Stimulated activated CD4-positive, alpha-beta T cell treated with anti-CD3 and anti-CD28 coated beads, Interleukin-4, amount 100 ng/mL, for 4 hours (primary cell): Measurements from ENCODE around the gene TMEM250.
A peak's percentile ranks its signal among the peaks of the same experiment; 100 is the strongest.

Experiments used
- DNase-seq, 2 experiments: peaks; one replicate each; pipeline ENCODE4 v3.0.0-alpha.2; 2020

TMEM250 gene

GRCh38 chr9:136093995-136094881 lies 24.4 kb downstream of the TMEM250 start:
- DNase-seq: peak; percentile 63

- DNase-seq: no peak
Observed at GRCh38 chr9:136093346-136093986, 25.2 kb downstream of the TMEM250 start.

- no peak for DNase-seq
Observed at GRCh38 chr9:136092741-136093140, 25.9 kb downstream of the TMEM250 start.

- DNase-seq: no peak
Observed at GRCh38 chr9:136092353-136092650, 26.4 kb downstream of the TMEM250 start.

GRCh38 chr9:136091582-136092352 lies 26.9 kb downstream of the TMEM250 start:
- no peak for DNase-seq

GRCh38 chr9:136090768-136091581 lies 27.7 kb downstream of the TMEM250 start:
- no peak for DNase-seq

GRCh38 chr9:136090056-136090735 lies 28.5 kb downstream of the TMEM250 start:
- DNase-seq: no peak

- DNase-seq: no peak
Observed at GRCh38 chr9:136089697-136090045, 29.0 kb downstream of the TMEM250 start.

- no peak for DNase-seq
Observed at GRCh38 chr9:136088939-136089696, 29.6 kb downstream of the TMEM250 start.

- no peak for DNase-seq
Observed at GRCh38 chr9:136088481-136088938, 30.2 kb downstream of the TMEM250 start.

- DNase-seq: no peak
Observed at GRCh38 chr9:136087741-136088480, 30.8 kb downstream of the TMEM250 start.

GRCh38 chr9:136086951-136087740 lies 31.5 kb downstream of the TMEM250 start:
- no peak for DNase-seq

- no peak for DNase-seq
Observed at GRCh38 chr9:136086213-136086881, 32.3 kb downstream of the TMEM250 start.

- no peak for DNase-seq
Observed at GRCh38 chr9:136085815-136086212, 32.9 kb downstream of the TMEM250 start.

GRCh38 chr9:136084063-136084944 lies 34.4 kb downstream of the TMEM250 start:
- DNase-seq: no peak

GRCh38 chr9:136083558-136084062 lies 35.1 kb downstream of the TMEM250 start:
- no peak for DNase-seq

GRCh38 chr9:136082496-136083361 lies 35.9 kb downstream of the TMEM250 start:
- DNase-seq: no peak
